ENCODE measurements around the gene TUBGCP6.

TUBGCP6 gene

GRCh38 chr22:50224071-50224470, 20.8 kb downstream of the TUBGCP6 start:
- Histone ChIP-seq H3K36me3 (peaks cover 53% of the 10 kb centered on the region), H3K27me3 (ENCODE audit: insufficient read depth, low read depth, severe bottlenecking) (no peaks in the 10 kb centered on the region), H3K27ac (no peak overlapping the region), H3K9me3 (ENCODE audit: severe bottlenecking) (no peaks in the 10 kb centered on the region), H3K4me3 (ENCODE audit: low read depth, low read length) (no peak overlapping the region)
- TF ChIP-seq, protein P1, sequence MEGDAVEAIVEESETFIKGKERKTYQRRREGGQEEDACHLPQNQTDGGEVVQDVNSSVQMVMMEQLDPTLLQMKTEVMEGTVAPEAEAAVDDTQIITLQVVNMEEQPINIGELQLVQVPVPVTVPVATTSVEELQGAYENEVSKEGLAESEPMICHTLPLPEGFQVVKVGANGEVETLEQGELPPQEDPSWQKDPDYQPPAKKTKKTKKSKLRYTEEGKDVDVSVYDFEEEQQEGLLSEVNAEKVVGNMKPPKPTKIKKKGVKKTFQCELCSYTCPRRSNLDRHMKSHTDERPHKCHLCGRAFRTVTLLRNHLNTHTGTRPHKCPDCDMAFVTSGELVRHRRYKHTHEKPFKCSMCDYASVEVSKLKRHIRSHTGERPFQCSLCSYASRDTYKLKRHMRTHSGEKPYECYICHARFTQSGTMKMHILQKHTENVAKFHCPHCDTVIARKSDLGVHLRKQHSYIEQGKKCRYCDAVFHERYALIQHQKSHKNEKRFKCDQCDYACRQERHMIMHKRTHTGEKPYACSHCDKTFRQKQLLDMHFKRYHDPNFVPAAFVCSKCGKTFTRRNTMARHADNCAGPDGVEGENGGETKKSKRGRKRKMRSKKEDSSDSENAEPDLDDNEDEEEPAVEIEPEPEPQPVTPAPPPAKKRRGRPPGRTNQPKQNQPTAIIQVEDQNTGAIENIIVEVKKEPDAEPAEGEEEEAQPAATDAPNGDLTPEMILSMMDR (IDR thresholded peaks at IDR 0.05; ENCODE audit: low read depth, low read length): no peak
- no peak for DNase-seq

DNA sequence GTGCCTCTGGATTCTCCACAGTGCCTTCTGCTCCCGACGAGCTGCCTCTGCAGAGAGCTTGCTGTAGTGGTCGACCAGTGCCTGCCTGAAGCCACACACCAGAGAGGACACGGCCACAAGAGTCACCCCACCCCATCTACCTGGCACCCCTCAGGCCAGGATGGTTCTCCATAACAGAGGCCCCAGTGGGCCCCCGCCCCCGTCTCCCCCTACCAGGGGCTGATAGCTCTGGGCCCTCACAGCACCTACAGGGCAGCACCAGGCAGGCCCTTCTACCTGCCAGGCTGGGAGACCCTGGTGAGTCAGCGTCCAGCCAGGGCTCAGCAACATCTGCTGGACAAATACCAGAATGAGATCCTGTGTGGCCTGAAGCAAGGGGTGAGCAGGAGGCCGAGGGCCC, 22.3 kb downstream of the TUBGCP6 start:
- Histone ChIP-seq H3K36me3 (peaks cover 68% of the 10 kb centered on the region), H3K27me3 (ENCODE audit: insufficient read depth, low read depth, severe bottlenecking) (no peaks in the 10 kb centered on the region), H3K4me3 (ENCODE audit: low read depth, low read length) (no peak overlapping the region), H3K9me3 (ENCODE audit: severe bottlenecking) (no peaks in the 10 kb centered on the region), H3K27ac (no peak overlapping the region)
- no peak for DNase-seq
- TF ChIP-seq, protein P1 (IDR thresholded peaks at IDR 0.05; ENCODE audit: low read depth, low read length): no peak

- Histone ChIP-seq H3K27me3 (ENCODE audit: insufficient read depth, low read depth, severe bottlenecking) (no peaks in the 10 kb centered on the region), H3K36me3 (peaks cover 77% of the 10 kb centered on the region), H3K9me3 (ENCODE audit: severe bottlenecking) (no peaks in the 10 kb centered on the region), H3K4me3 (ENCODE audit: low read depth, low read length) (no peak overlapping the region), H3K27ac (no peak overlapping the region)
- DNase-seq: no peak
- TF ChIP-seq, protein P1 (IDR thresholded peaks at IDR 0.05; ENCODE audit: low read depth, low read length): peak; percentile 29; the same call in 1 of the 2 replicates
Observed at GRCh38 chr22:50221410-50222300, 23.2 kb downstream of the TUBGCP6 start.

GRCh38 chr22:50220603-50221409, 24.0 kb downstream of the TUBGCP6 start:
- H3K36me3 ChIP-seq: peaks cover 82% of the 10 kb centered on the region
- no peaks in the 10 kb centered on the region for H3K9me3 ChIP-seq (ENCODE audit: severe bottlenecking)
- DNase-seq: no peak
- no peak overlapping the region for H3K27ac ChIP-seq
- H3K27me3 ChIP-seq (ENCODE audit: insufficient read depth, low read depth, severe bottlenecking): no peaks in the 10 kb centered on the region
- H3K4me3 ChIP-seq (ENCODE audit: low read depth, low read length): no peak overlapping the region
- TF ChIP-seq, protein P1 (IDR thresholded peaks at IDR 0.05; ENCODE audit: low read depth, low read length): no peak

GRCh38 chr22:50219800-50220602, 24.8 kb downstream of the TUBGCP6 start:
- no peak overlapping the region for H3K4me3 ChIP-seq (ENCODE audit: low read depth, low read length)
- TF ChIP-seq, protein P1 (IDR thresholded peaks at IDR 0.05; ENCODE audit: low read depth, low read length): no peak
- no peaks in the 10 kb centered on the region for H3K9me3 ChIP-seq (ENCODE audit: severe bottlenecking)
- H3K27me3 ChIP-seq (ENCODE audit: insufficient read depth, low read depth, severe bottlenecking): no peaks in the 10 kb centered on the region
- no peak overlapping the region for H3K27ac ChIP-seq
- H3K36me3 ChIP-seq: peaks cover 82% of the 10 kb centered on the region
- DNase-seq: no peak

All from WERI-Rb-1 (cell line).